WI38 (cell line): ENCODE results near the gene VPS4A.

Experiments used
- H3K4me3 ChIP-seq: 2 replicates; pipeline ENCODE4 v1.5.1; 2011; ENCODE audit warnings: low read depth, mild to moderate bottlenecking, control low read depth, low read length
- TF ChIP-seq, protein P1 (sequence below): IDR thresholded peaks from 2 replicates; pipeline ENCODE4 v1.5.1; 2012; ENCODE audit warnings: low read depth, mild to moderate bottlenecking, control low read depth, low read length

VPS4A gene

DNA sequence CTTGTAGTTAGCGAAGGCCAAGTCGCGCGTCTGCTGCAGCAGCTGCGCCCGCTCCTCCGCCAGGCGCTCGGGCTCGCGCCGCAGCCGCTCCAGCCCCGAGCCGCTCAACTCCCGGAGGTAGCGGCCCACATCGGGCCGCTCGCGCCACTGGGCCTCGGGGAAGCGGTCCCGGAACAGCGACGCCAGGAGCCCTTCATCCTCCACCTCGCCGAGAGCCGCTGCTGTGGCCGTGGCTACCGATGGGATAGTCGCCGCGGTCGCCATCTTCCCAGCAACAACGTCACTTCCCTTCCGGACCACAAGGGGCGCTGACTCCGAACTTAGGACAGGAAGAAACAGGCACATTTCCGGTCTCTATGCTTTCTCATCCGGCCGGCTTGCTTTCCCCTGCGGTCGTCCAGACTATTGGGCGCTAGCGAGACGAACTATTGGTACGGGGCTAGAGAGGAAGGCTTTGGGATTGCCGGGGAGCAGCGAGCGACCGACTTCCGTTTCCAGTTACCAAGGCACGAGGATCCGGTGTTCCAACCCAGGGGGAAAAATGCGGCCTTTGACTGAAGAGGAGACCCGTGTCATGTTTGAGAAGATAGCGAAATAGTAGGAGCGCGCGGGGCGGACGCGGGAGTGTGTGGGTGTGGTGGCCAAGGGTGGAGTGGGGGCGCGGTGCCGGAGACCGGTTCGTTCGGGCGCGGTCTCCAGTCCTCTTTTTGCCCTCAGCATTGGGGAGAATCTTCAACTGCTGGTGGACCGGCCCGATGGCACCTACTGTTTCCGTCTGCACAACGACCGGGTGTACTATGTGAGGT lies 28.3 kb downstream of the VPS4A start, which contains the start of the genes COG8 and NIP7:
TSS of gene COG8 (minus strand) at position 276 of the 806 bp plus-strand sequence. CDS start at position 264, 12 bp downstream.
TSS of gene NIP7 (plus strand) at position 484 of the 806 bp plus-strand sequence. CDS start at position 542, 58 bp downstream.
- H3K4me3 ChIP-seq, result peak within 1 kb of the TSS; percentile 99
- TF ChIP-seq, protein P1, sequence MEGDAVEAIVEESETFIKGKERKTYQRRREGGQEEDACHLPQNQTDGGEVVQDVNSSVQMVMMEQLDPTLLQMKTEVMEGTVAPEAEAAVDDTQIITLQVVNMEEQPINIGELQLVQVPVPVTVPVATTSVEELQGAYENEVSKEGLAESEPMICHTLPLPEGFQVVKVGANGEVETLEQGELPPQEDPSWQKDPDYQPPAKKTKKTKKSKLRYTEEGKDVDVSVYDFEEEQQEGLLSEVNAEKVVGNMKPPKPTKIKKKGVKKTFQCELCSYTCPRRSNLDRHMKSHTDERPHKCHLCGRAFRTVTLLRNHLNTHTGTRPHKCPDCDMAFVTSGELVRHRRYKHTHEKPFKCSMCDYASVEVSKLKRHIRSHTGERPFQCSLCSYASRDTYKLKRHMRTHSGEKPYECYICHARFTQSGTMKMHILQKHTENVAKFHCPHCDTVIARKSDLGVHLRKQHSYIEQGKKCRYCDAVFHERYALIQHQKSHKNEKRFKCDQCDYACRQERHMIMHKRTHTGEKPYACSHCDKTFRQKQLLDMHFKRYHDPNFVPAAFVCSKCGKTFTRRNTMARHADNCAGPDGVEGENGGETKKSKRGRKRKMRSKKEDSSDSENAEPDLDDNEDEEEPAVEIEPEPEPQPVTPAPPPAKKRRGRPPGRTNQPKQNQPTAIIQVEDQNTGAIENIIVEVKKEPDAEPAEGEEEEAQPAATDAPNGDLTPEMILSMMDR, result peak; percentile 65

DNA sequence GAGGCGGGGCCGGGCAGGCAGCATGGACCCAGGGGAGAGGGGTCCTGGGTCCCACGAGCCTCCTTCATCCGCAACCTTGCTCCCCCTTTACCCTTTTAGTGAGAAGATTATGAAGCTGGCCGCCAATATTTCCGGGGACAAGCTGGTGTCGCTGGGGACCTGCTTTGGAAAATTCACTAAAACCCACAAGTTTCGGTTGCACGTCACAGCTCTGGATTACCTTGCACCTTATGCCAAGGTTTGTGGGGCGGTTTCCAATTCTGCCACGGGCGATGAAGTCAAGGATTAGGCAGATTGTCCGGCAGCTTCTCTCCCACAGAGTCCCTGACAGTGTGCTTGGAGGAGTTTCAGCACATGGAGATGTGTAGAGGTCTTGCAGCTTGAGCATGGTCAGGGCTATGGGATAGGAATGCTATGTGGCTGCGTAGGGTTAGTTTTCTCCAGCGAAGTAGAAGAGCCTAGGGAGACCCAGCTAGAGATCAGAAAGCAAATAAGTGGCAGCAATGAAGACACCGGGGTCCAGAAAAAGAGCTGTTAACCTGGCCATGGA lies 29.0 kb downstream of the VPS4A start:
- TF ChIP-seq, protein P1, result no peak
- H3K4me3 ChIP-seq, result peak overlapping the region; percentile 99

DNA sequence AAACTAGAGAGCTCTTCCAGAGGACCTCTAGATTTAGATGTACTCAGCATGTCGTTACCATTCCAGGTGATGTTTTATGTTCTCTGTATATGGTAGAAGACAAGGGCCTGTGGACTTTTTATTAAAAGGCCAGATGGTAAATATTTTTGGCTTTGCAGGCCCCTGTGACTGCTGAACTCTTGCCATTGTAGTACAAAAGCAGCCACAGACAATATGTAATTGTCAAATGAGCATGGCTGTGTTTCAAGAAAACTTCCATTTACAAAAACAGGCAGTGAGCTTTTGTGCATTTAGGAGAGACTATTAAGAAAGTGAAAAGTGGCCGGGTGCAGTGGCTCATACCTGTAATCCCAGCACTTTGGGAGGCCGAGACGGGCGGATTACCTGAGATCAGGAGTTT lies 33.0 kb downstream of the VPS4A start:
- TF ChIP-seq, protein P1, result no peak
- no peak overlapping the region for H3K4me3 ChIP-seq

DNA sequence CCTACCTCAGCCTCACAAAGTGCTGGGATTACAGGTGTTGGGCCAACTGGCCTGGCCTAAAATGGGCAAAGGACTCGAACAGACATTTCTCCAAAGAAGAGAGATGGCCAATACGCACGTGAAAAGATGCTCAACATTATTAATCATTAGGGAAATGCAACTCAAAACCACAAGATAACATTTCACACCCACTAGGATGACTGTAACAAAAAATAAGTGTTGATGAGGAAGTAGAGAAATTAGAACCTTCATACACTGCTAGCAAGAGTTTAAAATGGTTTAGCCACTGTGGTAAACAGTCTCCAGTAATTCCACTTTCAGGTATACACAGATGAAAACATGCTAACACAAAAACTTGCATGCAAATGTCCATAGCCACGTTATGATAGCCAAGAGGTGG lies 34.8 kb downstream of the VPS4A start:
- no peak overlapping the region for H3K4me3 ChIP-seq
- TF ChIP-seq, protein P1, result no peak

DNA sequence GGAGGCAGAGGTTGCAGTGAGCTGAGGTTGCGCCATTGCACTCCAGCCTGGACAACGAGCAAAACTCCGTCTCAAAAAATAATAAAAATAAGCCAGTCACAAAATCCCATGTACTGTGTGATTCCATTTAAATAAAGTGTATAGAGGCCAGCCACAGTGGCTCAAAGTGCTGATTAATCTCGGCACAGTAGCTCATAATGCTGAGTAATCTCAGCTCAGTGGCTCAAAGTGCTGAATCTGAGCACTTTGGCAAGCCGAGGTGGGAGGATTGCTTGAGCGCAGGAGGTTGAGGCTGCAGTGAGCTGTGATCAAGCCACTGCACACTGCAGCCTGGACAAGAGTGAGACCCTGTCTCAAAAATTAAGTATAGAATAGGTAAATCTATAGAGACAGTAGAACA lies 35.5 kb downstream of the VPS4A start:
- TF ChIP-seq, protein P1, result no peak

DNA sequence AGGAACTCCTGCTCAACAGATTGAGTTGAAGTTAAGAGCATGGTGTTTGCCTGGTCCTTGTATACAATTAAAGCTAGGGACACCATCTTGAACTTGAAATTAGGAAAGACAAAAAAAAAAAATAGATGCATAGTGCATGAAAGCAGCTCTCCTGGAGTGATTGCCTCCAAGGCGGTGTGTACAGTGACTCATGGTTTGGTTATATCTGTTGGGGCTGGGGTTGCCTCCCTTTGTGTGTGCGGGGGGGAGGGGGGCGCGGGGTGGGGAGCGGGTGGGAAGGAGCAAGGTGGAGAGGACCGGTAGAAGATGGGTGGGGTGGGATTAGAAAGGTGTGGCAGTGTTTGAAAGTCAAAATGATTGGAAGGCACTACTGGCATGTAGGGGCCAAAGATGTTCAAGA lies 37.1 kb downstream of the VPS4A start:
- H3K4me3 ChIP-seq, result no peak overlapping the region
- TF ChIP-seq, protein P1, result no peak

More for the DNA sequence above, 35.5 kb downstream of the VPS4A start:
- no peak overlapping the region for H3K4me3 ChIP-seq

DNA sequence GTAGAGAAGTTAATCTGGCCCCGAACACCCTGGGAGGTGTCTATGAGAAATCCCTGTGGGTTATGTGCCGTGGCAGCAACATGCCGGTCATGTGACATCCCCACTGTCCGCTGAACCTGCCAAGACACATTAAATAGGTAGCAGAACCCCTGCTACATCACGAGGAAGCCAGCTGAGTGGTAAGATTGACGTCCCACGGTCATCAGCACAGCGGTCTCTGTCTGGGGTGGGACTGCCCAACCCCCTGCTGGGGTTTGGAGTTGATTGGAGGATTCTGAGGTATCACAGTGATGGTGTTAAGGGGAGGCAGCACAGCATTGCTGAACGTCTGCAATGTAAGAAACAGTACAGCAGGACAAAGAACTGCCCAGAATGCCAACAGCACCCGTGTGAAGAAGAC lies 38.4 kb downstream of the VPS4A start:
- TF ChIP-seq, protein P1, result no peak

More for the DNA sequence above, 38.4 kb downstream of the VPS4A start:
- no peak overlapping the region for H3K4me3 ChIP-seq
